Measurements from ENCODE around the gene SIPA1L3.

The SIPA1L3 gene

DNA sequence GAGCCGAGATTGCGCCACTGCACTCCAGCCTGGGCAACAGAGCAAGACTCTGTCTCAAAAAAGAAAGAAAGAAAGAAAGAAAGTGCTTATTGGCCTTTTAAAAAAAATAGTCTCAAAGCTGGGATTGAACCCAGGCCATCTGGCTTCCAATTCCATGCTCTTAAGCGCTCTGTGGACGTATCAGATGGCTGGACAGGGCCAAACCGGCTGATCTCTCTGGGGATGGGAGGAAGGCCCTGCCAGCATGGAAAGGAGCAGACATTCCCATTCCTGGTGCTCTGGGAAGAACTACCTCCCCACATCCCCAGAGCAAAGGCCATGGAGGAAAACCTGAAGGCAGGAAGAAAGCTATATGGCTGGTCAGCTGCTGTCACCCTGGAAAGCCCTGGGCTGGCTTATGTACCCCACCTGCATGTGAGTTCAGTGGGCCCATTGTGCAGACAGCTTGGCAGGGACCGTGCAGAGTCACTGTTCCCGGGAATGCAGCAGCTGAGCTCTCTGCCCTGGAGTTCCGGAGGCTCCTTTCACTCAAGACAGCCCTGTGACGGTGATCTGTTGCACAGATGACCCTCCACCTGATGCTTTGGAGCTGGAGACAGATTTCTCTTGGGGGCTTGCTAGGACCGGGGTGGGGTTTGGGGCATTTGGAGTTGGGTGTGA, 84.3 kb downstream of the SIPA1L3 start:
- H3K9ac ChIP-seq (ENCODE audit: low read depth, low read length), result peak overlapping the region; percentile 38; the same call in 1 of the 2 replicates
- H3K36me3 ChIP-seq (ENCODE audit: insufficient read depth, low read depth, low read length), result no peaks in the 10 kb centered on the region
- H3K27ac ChIP-seq (ENCODE audit: low read length), result no peak overlapping the region
- H3K4me3 ChIP-seq (ENCODE audit: low read length), result no peak overlapping the region
- H3K9me3 ChIP-seq (ENCODE audit: insufficient read depth, low read depth, low read length), result no peaks in the 10 kb centered on the region
- H3K4me1 ChIP-seq (ENCODE audit: insufficient read depth, low read length), result peaks cover 40% of the 10 kb centered on the region; the same call in 1 of the 2 replicates
- H3K27me3 ChIP-seq (ENCODE audit: insufficient read depth, low read length), result no peaks in the 10 kb centered on the region

- Histone ChIP-seq H3K4me3 (ENCODE audit: low read length) (no peak overlapping the region), H3K9me3 (ENCODE audit: insufficient read depth, low read depth, low read length) (no peaks in the 10 kb centered on the region), H3K27ac (ENCODE audit: low read length) (no peak overlapping the region), H3K4me1 (ENCODE audit: insufficient read depth, low read length) (peaks cover 36% of the 10 kb centered on the region; the same call in 1 of the 2 replicates), H3K36me3 (ENCODE audit: insufficient read depth, low read depth, low read length) (no peaks in the 10 kb centered on the region), H3K9ac (ENCODE audit: low read depth, low read length) (peak overlapping the region; percentile 38; the same call in 1 of the 2 replicates), H3K27me3 (ENCODE audit: insufficient read depth, low read length) (no peaks in the 10 kb centered on the region)
These were observed 84.8 kb downstream of the SIPA1L3 start for GRCh38 chr19:37991841-37992248.

DNA sequence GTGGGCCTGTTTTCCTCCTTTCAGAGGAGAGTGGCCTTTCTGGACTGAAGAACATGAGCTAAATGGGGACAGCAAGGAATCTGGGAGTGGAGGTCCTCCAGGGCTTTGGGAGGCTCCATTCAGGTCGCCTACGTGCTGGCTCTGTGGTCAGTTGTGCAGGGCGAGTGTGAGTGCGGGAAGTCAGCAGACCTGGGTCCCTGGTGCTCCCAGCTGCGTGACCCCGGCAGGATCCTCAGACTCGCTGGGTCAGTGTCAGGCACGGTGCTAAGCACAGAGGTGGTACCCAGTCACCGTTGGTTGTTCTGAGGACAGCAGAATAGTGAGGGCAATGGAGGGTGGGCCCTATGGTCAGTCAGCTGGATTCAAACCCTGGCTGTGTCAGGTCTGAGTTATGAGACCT, 85.8 kb downstream of the SIPA1L3 start:
- no peak overlapping the region for H3K27ac ChIP-seq (ENCODE audit: low read length)
- no peaks in the 10 kb centered on the region for H3K36me3 ChIP-seq (ENCODE audit: insufficient read depth, low read depth, low read length)
- no peaks in the 10 kb centered on the region for H3K9me3 ChIP-seq (ENCODE audit: insufficient read depth, low read depth, low read length)
- no peak overlapping the region for H3K4me3 ChIP-seq (ENCODE audit: low read length)
- no peak overlapping the region for H3K9ac ChIP-seq (ENCODE audit: low read depth, low read length)
- no peaks in the 10 kb centered on the region for H3K27me3 ChIP-seq (ENCODE audit: insufficient read depth, low read length)
- H3K4me1 ChIP-seq (ENCODE audit: insufficient read depth, low read length), result peaks cover 29% of the 10 kb centered on the region; the same call in 1 of the 2 replicates

DNA sequence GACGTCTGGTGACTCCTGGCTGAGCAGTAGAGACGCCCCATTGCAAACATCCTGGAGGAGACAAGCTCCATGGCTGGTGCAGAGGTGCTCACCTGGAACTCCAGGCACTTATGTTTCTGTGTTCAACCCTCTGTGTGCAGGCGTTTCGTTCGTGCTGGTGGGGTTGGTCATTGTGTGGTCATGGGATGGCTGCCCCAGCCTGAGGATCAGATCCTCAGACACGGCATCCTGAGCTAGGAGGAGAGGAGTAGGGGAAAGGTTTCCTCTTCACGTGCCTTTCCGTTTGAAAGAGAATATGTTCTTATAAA, 87.8 kb downstream of the SIPA1L3 start:
- Histone ChIP-seq H3K27ac (ENCODE audit: low read length) (no peak overlapping the region), H3K27me3 (ENCODE audit: insufficient read depth, low read length) (no peaks in the 10 kb centered on the region), H3K9me3 (ENCODE audit: insufficient read depth, low read depth, low read length) (no peaks in the 10 kb centered on the region), H3K36me3 (ENCODE audit: insufficient read depth, low read depth, low read length) (no peaks in the 10 kb centered on the region), H3K9ac (ENCODE audit: low read depth, low read length) (no peak overlapping the region), H3K4me1 (ENCODE audit: insufficient read depth, low read length) (peaks cover 19% of the 10 kb centered on the region; the same call in 1 of the 2 replicates), H3K4me3 (ENCODE audit: low read length) (no peak overlapping the region)

DNA sequence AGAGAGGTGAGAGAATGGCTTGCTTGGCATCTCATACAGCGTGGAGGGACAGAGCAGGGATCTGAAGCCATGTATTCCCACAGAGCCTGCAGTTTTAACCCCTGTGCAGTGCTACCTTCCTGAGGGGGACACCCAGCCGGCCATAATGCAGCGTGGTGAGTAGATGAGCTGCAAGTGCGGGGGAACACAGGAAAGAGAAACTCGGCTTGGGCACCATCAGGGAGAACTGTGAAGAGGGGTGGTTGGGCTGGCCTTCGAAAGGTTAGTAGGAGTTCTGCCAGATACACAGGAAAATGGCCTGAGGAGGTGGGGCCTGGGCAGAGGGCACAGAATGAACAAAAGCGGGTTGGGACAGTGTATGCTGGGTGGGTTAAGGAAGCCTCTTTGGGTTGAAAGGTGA, 88.3 kb downstream of the SIPA1L3 start:
- Histone ChIP-seq H3K9me3 (ENCODE audit: insufficient read depth, low read depth, low read length) (no peaks in the 10 kb centered on the region), H3K4me3 (ENCODE audit: low read length) (no peak overlapping the region), H3K9ac (ENCODE audit: low read depth, low read length) (no peak overlapping the region), H3K4me1 (ENCODE audit: insufficient read depth, low read length) (peaks cover 13% of the 10 kb centered on the region; the same call in 1 of the 2 replicates), H3K27me3 (ENCODE audit: insufficient read depth, low read length) (no peaks in the 10 kb centered on the region), H3K27ac (ENCODE audit: low read length) (no peak overlapping the region), H3K36me3 (ENCODE audit: insufficient read depth, low read depth, low read length) (no peaks in the 10 kb centered on the region)

DNA sequence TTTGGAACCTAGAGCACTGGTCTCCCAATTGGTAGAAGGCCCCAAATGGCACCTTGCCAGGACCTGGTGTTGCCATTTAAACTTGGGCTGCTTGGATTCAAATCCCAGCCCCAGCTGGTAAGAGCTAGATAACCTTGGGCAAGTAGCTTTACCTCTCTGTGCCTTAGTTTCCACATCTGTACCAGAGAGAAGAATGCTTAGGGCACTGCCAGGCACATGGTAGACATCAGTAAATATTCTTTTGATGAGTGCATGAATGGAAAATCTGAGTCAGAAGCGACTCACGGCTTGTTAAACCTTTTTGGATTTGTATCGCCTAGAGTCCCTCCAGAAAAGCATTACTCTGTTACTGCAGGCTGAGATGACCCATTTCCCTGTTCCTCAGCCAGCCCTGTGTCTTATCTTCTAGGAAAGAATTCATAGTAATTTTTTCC, 90.9 kb downstream of the SIPA1L3 start:
- no peaks in the 10 kb centered on the region for H3K9me3 ChIP-seq (ENCODE audit: insufficient read depth, low read depth, low read length)
- H3K27ac ChIP-seq (ENCODE audit: low read length), result no peak overlapping the region

GRCh38 chr19:37998801-37999308, 91.8 kb downstream of the SIPA1L3 start:
- Histone ChIP-seq H3K27me3 (ENCODE audit: insufficient read depth, low read length) (no peaks in the 10 kb centered on the region), H3K27ac (ENCODE audit: low read length) (no peak overlapping the region), H3K9me3 (ENCODE audit: insufficient read depth, low read depth, low read length) (no peaks in the 10 kb centered on the region), H3K4me3 (ENCODE audit: low read length) (no peak overlapping the region), H3K36me3 (ENCODE audit: insufficient read depth, low read depth, low read length) (no peaks in the 10 kb centered on the region), H3K9ac (ENCODE audit: low read depth, low read length) (no peak overlapping the region), H3K4me1 (ENCODE audit: insufficient read depth, low read length) (peaks cover 8% of the 10 kb centered on the region; the same call in 1 of the 2 replicates)

More for the DNA sequence above, 90.9 kb downstream of the SIPA1L3 start:
- H3K4me1 ChIP-seq (ENCODE audit: insufficient read depth, low read length), result peaks cover 2% of the 10 kb centered on the region; the same call in 1 of the 2 replicates
- no peak overlapping the region for H3K9ac ChIP-seq (ENCODE audit: low read depth, low read length)
- H3K4me3 ChIP-seq (ENCODE audit: low read length), result no peak overlapping the region
- H3K36me3 ChIP-seq (ENCODE audit: insufficient read depth, low read depth, low read length), result no peaks in the 10 kb centered on the region
- H3K27me3 ChIP-seq (ENCODE audit: insufficient read depth, low read length), result no peaks in the 10 kb centered on the region

DNA sequence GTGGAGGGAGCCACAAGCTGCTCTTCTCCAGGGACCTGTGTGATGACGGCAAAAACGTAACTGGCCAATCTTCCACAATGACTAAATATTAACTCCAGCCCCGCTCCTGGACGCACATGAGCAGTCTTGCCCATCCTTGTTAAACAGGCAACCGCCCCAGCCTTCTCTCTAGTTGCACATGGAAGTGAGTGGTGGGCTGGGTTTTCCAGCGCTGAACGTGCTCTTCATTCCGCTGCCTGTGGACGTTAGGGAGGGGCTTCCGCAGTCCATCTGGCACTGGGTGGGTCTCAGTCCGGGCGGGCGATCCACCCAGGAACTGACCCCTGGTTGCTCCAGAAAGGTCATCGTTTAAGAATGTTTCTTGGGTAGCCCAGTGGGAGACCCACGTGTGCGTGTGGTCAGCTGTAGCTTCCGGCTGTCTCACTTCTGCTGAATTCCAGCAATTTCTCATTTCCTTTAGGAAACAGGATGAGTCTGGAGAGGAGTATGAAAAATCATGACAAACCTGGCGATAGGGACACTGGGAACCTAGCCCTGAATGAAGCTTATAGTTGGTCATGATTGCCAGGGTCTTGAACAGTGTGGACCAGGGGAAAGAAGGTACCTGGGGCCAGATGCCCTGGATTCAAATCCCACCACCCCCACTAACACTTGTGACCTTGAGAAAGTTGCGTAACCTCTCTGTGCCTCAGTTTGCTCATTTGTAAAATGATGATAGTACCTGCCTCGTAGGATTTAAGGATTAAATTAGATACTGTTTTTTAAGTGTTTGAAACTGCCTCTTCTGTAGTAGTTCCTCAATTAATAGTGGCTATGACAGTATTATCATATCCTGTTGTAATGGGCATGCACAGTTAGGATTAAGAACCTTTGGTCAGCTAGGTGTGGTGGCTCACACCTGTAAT, 92.6 kb downstream of the SIPA1L3 start:
- no peaks in the 10 kb centered on the region for H3K36me3 ChIP-seq (ENCODE audit: insufficient read depth, low read depth, low read length)
- peaks cover 14% of the 10 kb centered on the region; the same call in 1 of the 2 replicates for H3K4me1 ChIP-seq (ENCODE audit: insufficient read depth, low read length)
- no peak overlapping the region for H3K4me3 ChIP-seq (ENCODE audit: low read length)
- no peaks in the 10 kb centered on the region for H3K9me3 ChIP-seq (ENCODE audit: insufficient read depth, low read depth, low read length)
- no peak overlapping the region for H3K9ac ChIP-seq (ENCODE audit: low read depth, low read length)
- H3K27ac ChIP-seq (ENCODE audit: low read length), result no peak overlapping the region
- no peaks in the 10 kb centered on the region for H3K27me3 ChIP-seq (ENCODE audit: insufficient read depth, low read length)

- no peak overlapping the region for H3K27ac ChIP-seq (ENCODE audit: low read length)
- H3K4me1 ChIP-seq (ENCODE audit: insufficient read depth, low read length), result peaks cover 28% of the 10 kb centered on the region
- H3K36me3 ChIP-seq (ENCODE audit: insufficient read depth, low read depth, low read length), result no peaks in the 10 kb centered on the region
- no peak overlapping the region for H3K9ac ChIP-seq (ENCODE audit: low read depth, low read length)
- no peaks in the 10 kb centered on the region for H3K9me3 ChIP-seq (ENCODE audit: insufficient read depth, low read depth, low read length)
- H3K4me3 ChIP-seq (ENCODE audit: low read length), result no peak overlapping the region
- no peaks in the 10 kb centered on the region for H3K27me3 ChIP-seq (ENCODE audit: insufficient read depth, low read length)
These were observed 94.3 kb downstream of the SIPA1L3 start for GRCh38 chr19:38001158-38001781.

DNA sequence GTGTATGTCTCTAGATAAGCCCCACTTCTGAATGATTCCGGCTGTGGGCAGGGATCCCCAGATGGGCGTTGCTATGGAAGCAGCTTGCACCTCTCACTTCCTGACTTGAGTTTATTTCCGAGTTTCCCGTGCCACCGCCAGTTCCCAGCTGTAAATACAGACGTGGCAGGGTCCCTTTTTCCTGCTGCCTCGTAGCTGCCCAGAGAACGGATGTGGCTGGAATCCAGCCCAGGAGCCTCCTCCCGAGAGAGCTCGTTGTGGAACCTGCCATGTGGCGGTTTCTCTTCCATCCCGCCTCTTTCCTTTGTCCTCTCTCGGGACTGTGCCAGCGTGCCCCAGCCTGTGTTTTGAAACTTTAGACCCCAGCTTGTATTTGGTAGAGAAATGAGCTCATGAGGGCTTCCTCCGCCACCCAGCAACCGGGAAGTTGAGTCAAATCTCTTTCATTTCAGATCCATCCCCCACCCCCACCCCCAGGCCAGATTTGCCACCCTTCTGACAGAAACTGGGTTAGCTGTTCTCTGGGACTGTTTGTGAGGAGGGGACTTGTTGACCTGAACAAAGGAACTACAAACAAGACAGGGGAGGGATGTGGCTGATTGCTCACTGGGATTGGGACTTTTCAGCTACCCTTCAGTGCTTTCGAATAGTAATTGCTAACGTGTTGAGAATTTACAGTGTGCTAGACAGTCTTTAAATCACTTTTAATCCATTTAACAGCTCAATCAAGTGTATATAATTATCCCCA, 96.6 kb downstream of the SIPA1L3 start:
- H3K4me3 ChIP-seq (ENCODE audit: low read length), result peak overlapping the region; percentile 55
- H3K4me1 ChIP-seq (ENCODE audit: insufficient read depth, low read length), result peaks cover 30% of the 10 kb centered on the region
- no peaks in the 10 kb centered on the region for H3K36me3 ChIP-seq (ENCODE audit: insufficient read depth, low read depth, low read length)
- H3K9ac ChIP-seq (ENCODE audit: low read depth, low read length), result peak overlapping the region; percentile 82; the same call in 1 of the 2 replicates
- H3K9me3 ChIP-seq (ENCODE audit: insufficient read depth, low read depth, low read length), result no peaks in the 10 kb centered on the region
- peak overlapping the region; percentile 42 for H3K27ac ChIP-seq (ENCODE audit: low read length)
- no peaks in the 10 kb centered on the region for H3K27me3 ChIP-seq (ENCODE audit: insufficient read depth, low read length)

GRCh38 chr19:38004186-38004520, 97.1 kb downstream of the SIPA1L3 start:
- H3K27ac ChIP-seq (ENCODE audit: low read length), result peak overlapping the region; percentile 42
- no peaks in the 10 kb centered on the region for H3K9me3 ChIP-seq (ENCODE audit: insufficient read depth, low read depth, low read length)
- H3K27me3 ChIP-seq (ENCODE audit: insufficient read depth, low read length), result no peaks in the 10 kb centered on the region
- no peaks in the 10 kb centered on the region for H3K36me3 ChIP-seq (ENCODE audit: insufficient read depth, low read depth, low read length)
- H3K9ac ChIP-seq (ENCODE audit: low read depth, low read length), result peak overlapping the region; percentile 82; the same call in 1 of the 2 replicates
- peaks cover 30% of the 10 kb centered on the region for H3K4me1 ChIP-seq (ENCODE audit: insufficient read depth, low read length)
- H3K4me3 ChIP-seq (ENCODE audit: low read length), result peak overlapping the region; percentile 55

Measured in iPS-20b (cell line).